Stimulated activated naive B cell treated with anti-CD40 and anti-IgM and Interleukin-4, amounts not matched to agents 10 μg/mL and 1 μg/mL and 100 μg/mL, for 72 hours (primary cell): ENCODE data around the gene OSM.
"Not testable (repeated sequence)": the region's sequence is repeated elsewhere in the genome, so short reads cannot be mapped to it uniquely, and the experiment has no call there.

Experiments used
- ATAC-seq, 2 donors: fragments of 150-1000 bp; cut with Tn5 transposase; replicated peaks; 2 replicates each; pipeline ENCODE4 v1.10.0; 2021; ENCODE audit warnings: moderate library complexity in 1 of 2
- DNase-seq: peaks from one replicate; pipeline ENCODE4 v3.0.0; 2021
- H3K27ac Mint-ChIP-seq: one replicate; pipeline ENCODE4 v1.8.0; 2022; ENCODE audit warnings: mild to moderate bottlenecking, mixed read lengths
- H3K27me3 Mint-ChIP-seq, 2 donors: one replicate each; pipeline ENCODE4 v1.8.0; 2022; ENCODE audit warnings: mixed read lengths in 2 of 2
- H3K36me3 Mint-ChIP-seq, 2 donors: one replicate each; pipeline ENCODE4 v1.8.0; 2022; ENCODE audit warnings: mixed read lengths in 2 of 2, mild to moderate bottlenecking in 1 of 2
- H3K4me1 Mint-ChIP-seq, 2 donors: one replicate each; pipeline ENCODE4 v1.8.0; 2022; ENCODE audit warnings: mixed read lengths in 2 of 2, mild to moderate bottlenecking in 1 of 2
- H3K4me3 Mint-ChIP-seq, 2 donors: one replicate each; pipeline ENCODE4 v1.8.0; 2022; ENCODE audit warnings: mild to moderate bottlenecking in 2 of 2, mixed read lengths in 2 of 2, moderate library complexity in 1 of 2
- H3K9me3 Mint-ChIP-seq, 2 donors: one replicate each; pipeline ENCODE4 v1.8.0; 2022; ENCODE audit warnings: mixed read lengths in 2 of 2, mild to moderate bottlenecking in 1 of 2

The OSM gene

DNA sequence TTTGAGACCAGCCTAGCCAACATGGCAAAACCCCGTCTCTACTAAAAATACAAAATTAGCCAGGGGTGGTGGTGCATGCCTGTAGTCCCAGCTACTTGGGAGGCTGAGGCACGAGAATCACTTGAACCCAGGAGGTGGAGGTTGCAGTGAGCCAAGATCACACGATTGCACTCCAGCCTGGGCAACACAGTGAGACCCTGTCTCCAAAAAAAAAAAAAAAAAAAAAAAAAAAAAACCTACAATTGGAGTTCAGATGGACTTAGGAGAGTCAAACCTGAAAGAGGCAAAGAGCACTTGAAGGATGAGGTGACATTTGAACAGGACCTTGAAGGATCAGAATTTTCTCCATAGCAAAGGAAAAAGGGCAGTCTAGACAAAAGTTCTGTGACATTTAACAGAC is 32.3 kb downstream of the OSM start:
- peaks cover 10 to 18% of the 10 kb centered on the region in 2 donors for H3K27me3 Mint-ChIP-seq
- not testable (repeated sequence) for H3K4me1 Mint-ChIP-seq, H3K9me3 Mint-ChIP-seq, H3K27ac Mint-ChIP-seq, H3K36me3 Mint-ChIP-seq, DNase-seq, ATAC-seq, H3K4me3 Mint-ChIP-seq

DNA sequence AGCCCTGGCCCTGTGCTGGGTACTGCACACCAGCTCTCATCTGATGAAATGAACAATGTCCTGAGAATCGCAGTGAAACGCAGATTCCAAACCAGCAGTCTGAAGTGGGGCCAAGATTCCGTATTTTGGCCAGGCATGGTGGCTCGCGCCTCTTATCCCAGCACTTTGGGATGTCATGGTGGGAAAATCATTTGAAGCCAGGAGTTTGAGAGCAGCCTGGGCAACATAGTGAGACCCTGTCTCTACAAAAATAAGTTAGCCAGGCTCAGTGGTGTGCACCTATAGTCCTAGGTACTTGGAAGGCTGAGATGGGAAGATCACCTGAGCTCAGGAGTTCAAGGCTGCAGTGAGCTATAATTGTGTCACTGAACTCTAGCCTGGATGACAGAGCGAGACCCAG is 33.1 kb downstream of the OSM start:
- Mint-ChIP-seq H3K27me3 (peaks cover 10 to 18% of the 10 kb centered on the region in 2 donors), H3K9me3 (no peaks in the 10 kb centered on the region), H3K27ac (no peak overlapping the region), H3K4me1 (no peaks in the 10 kb centered on the region), H3K4me3 (no peak overlapping the region), H3K36me3 (no peaks in the 10 kb centered on the region)
- ATAC-seq (no peak), DNase-seq (no peak)

DNA sequence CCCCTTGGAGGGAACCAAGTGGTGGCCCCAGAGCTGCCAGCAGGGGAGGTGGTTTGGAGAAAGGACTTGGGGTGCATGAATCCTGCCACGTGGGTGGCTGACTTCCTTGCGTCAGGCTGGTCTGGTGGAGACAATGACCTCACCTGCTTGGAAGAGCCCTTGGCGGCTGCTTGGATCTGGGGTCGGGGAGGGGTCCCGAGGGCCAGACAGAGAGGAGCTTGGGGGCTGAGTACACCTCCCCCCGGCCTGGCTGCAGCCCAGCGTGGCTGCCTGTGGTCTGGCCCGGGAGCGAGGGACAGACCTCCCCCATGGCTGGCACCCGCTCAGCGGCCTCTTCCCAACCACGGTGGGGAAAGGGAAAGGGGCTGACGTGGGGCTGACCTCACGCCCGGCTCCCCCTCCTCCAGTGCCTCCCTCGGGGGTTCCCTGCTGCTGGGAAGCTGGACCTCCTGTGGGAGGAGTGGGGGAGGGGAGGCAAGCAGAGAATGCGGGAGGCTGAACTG is 33.9 kb downstream of the OSM start:
- no peak for DNase-seq
- no peak overlapping the region for H3K27ac Mint-ChIP-seq
- peaks cover 10 to 18% of the 10 kb centered on the region in 2 donors for H3K27me3 Mint-ChIP-seq
- H3K4me3 Mint-ChIP-seq = no peak overlapping the region
- no peaks in the 10 kb centered on the region for H3K9me3 Mint-ChIP-seq
- H3K36me3 Mint-ChIP-seq = no peaks in the 10 kb centered on the region
- ATAC-seq = no peak
- H3K4me1 Mint-ChIP-seq = no peaks in the 10 kb centered on the region

DNA sequence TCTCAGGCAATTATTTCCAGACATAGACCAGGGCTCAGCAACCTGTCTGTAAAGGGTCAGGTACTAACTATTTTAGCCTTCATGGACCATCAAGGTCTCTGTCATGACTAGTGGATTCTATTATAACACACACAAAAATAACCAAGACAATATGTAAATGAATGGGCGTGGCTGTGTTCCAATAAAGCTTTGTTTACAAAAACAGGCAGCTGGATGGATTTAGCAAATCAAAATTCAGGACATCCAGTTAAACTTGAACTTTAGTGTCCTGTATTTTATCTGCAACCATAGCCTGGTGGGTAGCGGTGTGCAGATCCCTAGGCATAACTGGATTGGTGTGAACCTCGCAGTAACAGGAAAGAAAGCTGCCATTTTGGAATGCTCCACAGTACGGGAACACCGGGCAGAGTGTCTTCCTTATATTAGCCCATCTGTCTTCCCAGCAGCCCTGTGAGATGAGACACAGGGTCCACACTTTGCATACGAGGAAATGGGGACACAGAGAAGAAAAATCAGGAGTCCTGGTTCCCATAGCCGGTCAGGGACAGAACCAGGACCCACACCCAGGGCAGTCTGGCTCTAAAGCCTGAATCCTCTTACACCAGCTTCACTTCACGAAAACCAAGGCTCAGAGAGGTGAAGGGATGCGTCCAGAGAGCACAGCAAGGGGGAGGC is 35.7 kb downstream of the OSM start:
- DNase-seq (no peak), ATAC-seq (no peak)
- no peak overlapping the region for H3K4me3 Mint-ChIP-seq
- no peak overlapping the region for H3K27ac Mint-ChIP-seq
- H3K27me3 Mint-ChIP-seq = peaks cover 10 to 18% of the 10 kb centered on the region in 2 donors
- H3K4me1 Mint-ChIP-seq = no peaks in the 10 kb centered on the region
- no peaks in the 10 kb centered on the region for H3K36me3 Mint-ChIP-seq
- no peaks in the 10 kb centered on the region for H3K9me3 Mint-ChIP-seq

DNA sequence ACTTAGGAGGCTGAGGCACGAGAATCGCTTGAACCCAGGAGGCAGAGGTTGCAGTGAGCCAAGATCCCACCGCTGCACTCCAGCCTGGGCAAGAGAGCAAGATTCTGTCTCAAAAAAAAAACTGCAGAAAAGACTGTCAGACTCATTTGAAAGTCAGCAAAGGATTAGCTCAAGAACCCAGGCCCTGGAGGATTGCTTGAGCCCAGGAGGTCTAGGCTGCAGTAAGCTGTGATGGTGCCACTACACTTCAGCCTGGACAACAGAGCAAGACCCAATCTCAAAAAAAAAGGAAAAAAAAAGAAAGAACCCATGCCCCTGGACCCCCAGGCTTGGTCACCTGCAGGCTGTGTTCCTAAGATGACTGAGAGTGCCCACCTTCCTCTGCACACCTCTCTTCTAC is 36.3 kb downstream of the OSM start:
- H3K4me3 Mint-ChIP-seq = no peak overlapping the region
- peaks cover 10 to 19% of the 10 kb centered on the region in 2 donors for H3K27me3 Mint-ChIP-seq
- DNase-seq (no peak), ATAC-seq (no peak)
- H3K9me3 Mint-ChIP-seq = no peaks in the 10 kb centered on the region
- no peaks in the 10 kb centered on the region for H3K4me1 Mint-ChIP-seq
- H3K27ac Mint-ChIP-seq = no peak overlapping the region
- H3K36me3 Mint-ChIP-seq = no peaks in the 10 kb centered on the region

DNA sequence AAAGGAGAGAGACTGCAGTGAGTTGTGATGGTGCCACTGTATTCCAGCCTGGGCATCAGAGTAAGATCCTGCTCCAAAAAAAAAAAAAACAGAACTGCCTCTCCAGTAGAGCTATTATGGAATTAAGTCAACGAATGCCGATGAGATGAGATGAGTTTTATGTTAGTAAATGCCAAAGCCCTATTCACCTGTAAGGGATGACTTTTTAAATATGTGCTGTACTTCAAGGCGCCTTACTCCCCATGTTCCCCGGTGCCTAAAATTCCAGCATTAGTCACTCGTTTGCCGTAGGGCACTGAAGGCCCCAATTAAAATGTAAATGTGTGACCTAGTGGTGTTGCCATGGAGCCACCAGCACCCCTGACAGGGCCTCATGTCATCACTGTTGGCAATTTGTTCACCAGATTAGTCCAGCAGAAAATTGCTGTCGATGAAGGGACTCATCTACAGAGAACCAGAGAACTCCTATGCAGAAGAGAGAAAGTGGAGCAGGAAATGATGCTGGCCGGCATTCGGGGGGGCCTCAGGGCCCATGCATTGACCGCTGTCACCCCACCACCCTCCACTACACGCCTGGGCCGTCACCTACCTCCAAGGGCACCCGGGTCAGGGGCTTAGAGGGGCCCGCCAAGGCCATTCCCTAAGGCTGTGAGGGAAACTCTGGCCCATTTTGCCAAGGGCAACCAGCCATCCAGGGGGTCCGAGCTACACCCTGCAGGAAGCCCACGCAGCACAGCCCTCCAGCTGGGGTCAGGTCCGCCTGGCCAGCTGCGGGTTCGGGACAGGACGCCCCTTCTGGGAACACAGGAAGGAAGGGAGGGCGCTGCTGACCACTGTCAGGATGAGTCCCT is 37.9 kb downstream of the OSM start:
- no peak overlapping the region for H3K27ac Mint-ChIP-seq
- peaks cover 11 to 12% of the 10 kb centered on the region in 2 donors for H3K4me1 Mint-ChIP-seq
- H3K27me3 Mint-ChIP-seq = peaks cover 16 to 25% of the 10 kb centered on the region in 2 donors
- H3K4me3 Mint-ChIP-seq = no peak overlapping the region
- no peaks in the 10 kb centered on the region for H3K9me3 Mint-ChIP-seq
- DNase-seq = no peak
- no peak for ATAC-seq
- H3K36me3 Mint-ChIP-seq = no peaks in the 10 kb centered on the region

DNA sequence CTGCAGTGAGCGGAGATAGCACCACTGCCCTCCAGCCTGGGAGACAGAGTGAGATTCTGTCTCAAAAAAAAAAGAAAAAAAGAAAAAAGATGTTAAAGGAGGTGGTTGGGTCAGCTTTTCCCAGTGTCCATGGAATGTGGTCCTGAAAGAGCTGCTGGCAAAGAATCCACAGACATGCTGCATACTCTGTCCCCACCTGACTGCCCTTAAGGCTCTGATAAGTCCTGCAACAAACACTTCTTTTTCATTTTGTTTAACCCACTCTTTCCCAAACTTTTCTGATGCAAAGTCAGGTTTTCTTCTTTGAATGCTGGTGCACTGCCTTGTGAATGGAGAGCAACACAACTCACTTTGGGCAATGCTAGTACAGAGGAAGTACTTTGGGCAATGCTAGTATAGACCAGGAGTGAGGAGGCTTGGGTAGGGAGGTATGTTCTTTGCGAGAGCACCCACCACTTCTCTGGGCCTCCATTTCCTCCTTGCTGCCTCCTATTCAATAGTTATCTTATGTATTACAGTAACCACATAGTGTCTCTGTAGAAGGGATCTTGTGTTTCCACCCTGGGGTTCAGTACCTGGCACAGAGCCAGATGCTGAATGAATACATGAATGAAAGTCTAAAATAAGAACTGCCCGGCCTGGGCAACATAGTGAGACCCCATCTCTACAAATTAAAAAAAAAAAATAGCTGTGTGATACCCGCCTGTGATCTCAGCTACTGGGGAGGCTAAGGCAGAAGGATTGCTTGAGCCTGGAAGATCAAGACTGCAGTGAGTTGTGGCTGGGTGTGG is 39.0 kb downstream of the OSM start:
- Mint-ChIP-seq H3K27ac (no peak overlapping the region), H3K4me1 (peaks cover 18 to 21% of the 10 kb centered on the region in 2 donors), H3K4me3 (no peak overlapping the region), H3K27me3 (peaks cover 16 to 22% of the 10 kb centered on the region in 2 donors), H3K36me3 (no peaks in the 10 kb centered on the region), H3K9me3 (no peaks in the 10 kb centered on the region)
- DNase-seq (no peak), ATAC-seq (no peak)

DNA sequence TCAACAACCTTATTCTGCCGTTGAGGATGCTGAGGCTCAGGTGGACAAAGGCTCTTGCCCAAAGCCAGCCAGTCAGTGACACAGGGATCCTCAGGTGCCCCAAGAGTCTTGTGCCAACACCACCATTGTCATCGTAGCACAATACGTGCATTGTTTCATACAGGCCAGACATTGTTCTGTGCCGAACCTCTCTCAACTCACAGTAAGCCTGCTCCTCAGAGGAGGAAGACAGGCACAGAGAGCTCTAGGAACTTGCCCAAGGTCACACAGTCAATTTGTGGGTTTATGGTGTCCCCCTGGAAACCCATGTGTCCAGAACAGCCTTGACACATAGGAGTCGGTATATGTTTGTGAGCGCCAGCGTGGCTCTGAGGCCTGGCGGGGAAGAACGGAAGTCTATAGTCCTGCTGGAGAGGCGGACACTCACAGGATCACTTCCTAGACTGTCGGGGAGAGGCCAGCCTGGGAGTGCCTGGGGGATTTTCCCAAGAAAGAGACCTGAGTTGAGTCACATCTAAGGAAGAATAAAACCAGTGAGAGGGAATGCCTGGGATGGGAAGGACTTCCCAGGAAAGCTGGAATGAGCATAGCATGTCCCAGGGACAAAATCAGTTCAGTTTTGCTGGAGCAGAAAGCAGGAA is 40.3 kb downstream of the OSM start:
- Mint-ChIP-seq H3K9me3 (no peaks in the 10 kb centered on the region), H3K36me3 (no peaks in the 10 kb centered on the region), H3K27me3 (peaks cover 10 to 13% of the 10 kb centered on the region in 2 donors), H3K4me3 (no peak overlapping the region), H3K27ac (no peak overlapping the region), H3K4me1 (peaks cover 27 to 31% of the 10 kb centered on the region in 2 donors)
- DNase-seq = no peak
- no peak for ATAC-seq

DNA sequence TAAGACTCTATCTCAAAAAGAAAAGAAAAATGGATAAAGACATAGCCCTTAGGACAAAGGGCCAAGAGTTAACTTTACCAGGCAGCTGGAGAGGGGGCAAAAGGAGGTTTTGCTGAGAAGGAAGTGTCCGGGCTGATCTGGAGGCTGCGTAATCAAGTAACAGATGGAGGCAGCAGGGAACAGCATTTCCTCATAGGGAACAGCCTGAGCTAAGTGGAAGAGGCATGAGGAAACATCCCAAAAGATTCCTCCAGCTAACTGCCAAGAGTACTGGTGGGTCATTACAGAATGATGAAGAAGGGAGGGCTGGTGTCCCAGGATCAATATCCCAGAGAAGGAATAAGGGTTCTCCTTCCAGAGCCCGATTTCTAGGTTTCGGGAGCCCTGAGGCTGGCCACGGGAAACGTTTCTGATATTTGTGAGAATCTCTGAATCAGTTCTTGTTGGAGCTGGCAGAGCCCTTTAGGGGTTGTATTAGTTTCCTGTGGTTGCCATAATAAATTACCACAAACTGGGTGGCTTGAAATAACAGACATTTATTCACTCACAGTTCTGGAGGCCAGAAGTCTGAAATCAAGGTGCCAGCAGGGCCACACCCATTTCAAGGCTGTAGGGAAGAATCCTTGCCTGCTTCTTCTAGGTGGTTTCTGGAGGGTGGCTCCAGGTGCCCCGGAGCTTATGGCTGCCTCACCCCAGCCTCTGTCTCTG is 41.3 kb downstream of the OSM start:
- ATAC-seq (no peak), DNase-seq (no peak)
- H3K27me3 Mint-ChIP-seq = peaks cover 6 to 8% of the 10 kb centered on the region in 2 donors
- no peak overlapping the region for H3K27ac Mint-ChIP-seq
- no peak overlapping the region for H3K4me3 Mint-ChIP-seq
- H3K9me3 Mint-ChIP-seq = no peaks in the 10 kb centered on the region
- no peaks in the 10 kb centered on the region for H3K36me3 Mint-ChIP-seq
- peaks cover 37 to 41% of the 10 kb centered on the region in 2 donors for H3K4me1 Mint-ChIP-seq

DNA sequence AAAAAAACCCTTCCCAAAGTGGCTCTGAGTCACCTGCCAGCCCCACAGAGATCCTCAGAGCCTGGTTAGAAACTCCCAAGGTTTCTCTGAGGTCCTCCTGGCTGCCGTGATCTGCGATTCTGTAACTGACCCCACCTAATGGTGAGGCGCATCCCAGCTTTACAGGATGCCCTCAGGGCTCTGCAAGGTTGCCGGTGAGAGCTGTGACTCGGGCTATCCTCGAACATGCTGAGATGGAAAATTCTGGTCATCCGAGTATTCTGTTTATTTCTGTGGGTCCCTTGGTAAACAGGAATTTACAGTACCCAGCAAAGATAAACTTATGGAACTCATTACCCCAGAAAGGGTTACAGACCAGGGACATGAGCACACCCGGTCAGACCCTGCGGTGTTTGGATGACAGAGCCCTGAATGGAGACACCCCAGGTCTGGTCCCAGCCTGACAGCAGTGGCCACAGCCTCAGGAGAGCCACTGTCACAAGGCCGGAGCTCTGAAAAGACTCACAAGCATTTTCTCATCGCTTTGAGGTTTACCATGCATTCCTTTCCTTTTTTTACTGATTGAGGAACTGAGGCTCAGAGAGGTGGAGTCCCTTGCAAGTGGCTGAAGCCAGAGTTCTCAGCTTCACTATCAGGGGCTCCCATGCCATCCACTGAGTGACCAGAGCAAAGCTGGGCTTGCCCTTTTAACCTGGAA is 42.3 kb downstream of the OSM start:
- H3K4me1 Mint-ChIP-seq = peaks cover 37 to 50% of the 10 kb centered on the region in 2 donors
- DNase-seq (peak; percentile 20), ATAC-seq (peak; percentile 69 to 80)
- H3K27me3 Mint-ChIP-seq = peaks cover 6% of the 10 kb centered on the region in 2 donors
- no peak overlapping the region for H3K27ac Mint-ChIP-seq
- H3K4me3 Mint-ChIP-seq = no peak overlapping the region
- no peaks in the 10 kb centered on the region for H3K9me3 Mint-ChIP-seq
- H3K36me3 Mint-ChIP-seq = no peaks in the 10 kb centered on the region

DNA sequence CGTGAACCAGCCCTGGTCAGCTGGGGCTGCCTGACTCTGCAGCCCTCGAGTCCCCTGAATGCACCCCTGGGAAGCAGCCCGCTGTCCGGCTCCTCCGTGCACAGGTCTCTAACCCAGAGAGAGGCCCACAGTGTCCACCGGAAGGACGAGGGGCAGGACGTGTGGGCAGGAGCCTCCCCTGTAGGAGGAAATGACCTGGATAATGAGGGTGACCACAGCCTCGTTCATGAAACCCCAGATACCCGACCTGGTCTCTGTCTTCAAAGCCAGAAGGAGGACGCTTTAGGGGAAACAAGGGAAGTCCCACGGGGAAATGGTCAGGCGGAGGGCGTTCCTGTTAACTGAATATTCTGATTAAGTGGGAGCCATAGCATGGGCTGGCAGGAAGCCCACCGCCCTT is 43.3 kb downstream of the OSM start:
- Mint-ChIP-seq H3K27ac (peak overlapping the region; percentile 9), H3K27me3 (peaks cover 6% of the 10 kb centered on the region in 2 donors), H3K4me1 (peaks cover 37 to 50% of the 10 kb centered on the region in 2 donors), H3K4me3 (no peak overlapping the region), H3K36me3 (no peaks in the 10 kb centered on the region), H3K9me3 (no peaks in the 10 kb centered on the region)
- no peak for DNase-seq
- no peak for ATAC-seq

DNA sequence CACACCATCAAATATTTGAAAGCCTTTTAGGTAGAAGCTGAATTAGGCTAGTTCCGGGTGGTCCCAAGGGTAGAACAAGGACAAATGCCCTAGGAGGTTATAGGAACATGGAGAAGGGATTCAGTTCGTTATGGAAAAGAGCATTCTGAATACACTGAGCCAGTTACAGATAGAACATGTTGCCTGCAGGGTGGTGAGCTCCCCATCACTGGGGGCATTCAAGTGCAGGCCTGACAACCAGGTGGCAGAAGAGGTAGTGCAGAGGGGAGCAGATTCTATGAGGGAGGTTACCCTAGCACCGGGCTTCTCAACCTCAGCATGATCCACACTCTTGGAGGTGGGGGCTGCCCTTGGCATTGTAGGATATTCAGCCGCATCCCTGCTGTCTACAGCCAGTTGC is 44.3 kb downstream of the OSM start:
- Mint-ChIP-seq H3K36me3 (no peaks in the 10 kb centered on the region), H3K27me3 (peaks cover 6% of the 10 kb centered on the region in 2 donors), H3K4me3 (no peak overlapping the region), H3K27ac (no peak overlapping the region), H3K9me3 (no peaks in the 10 kb centered on the region), H3K4me1 (peaks cover 37 to 50% of the 10 kb centered on the region in 2 donors)
- ATAC-seq = no peak
- no peak for DNase-seq
